ENCODE data around the gene FLCN.
A peak's percentile ranks its signal among the peaks of the same experiment; 100 is the strongest.
"Not testable (repeated sequence)": the region's sequence is repeated elsewhere in the genome, so short reads cannot be mapped to it uniquely, and the experiment has no call there.

Gene FLCN

DNA sequence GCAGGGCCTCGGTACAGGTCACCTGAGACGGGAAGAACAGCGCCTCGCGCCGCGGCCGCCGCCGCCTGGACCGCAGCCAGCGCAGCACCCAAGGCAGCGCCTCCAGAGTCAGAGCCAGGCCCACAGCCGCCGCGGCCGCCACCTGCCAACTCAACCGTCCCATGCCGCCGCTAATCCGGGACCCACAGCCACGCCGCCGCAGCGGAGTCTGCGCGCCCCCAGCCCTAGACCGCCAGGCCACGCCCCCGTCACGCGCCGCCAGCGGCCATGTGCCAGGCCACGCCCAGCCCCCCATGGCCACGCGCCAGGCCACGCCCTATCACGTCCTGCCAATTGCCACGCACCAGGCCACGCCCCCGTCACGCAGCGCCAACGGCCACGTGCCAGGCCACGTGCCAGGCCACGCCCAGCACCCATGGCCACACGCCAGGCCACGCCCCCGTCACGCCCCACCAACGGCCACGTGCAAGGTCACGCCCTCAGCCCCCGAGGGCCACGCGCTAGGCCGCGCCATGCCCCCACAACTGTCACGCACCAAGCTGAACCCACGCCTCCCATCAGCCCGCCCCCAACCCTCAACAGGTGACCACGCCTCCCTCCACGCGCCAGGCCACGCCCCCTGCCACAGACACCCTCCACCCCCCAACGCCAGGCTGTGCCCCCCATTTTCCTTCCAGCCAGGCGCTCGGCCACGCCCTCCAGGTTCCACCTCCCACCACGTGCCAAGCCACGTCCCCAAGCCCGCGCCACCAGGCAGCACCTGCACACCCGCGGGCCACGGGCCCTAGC is 30.6 kb downstream of the FLCN start, which contains the start of gene PLD6:
PLD6 (minus strand) TSS at position 210 of the 789 bp plus-strand sequence; CDS start at position 163, 47 bp downstream.
- Mint-ChIP-seq H3K4me1 (ENCODE audit: low read depth) (peaks cover 22% of the 10 kb centered on the region), H3K4me3 (peak within 1 kb of the TSS; percentile 88), H3K27ac (peak within 1 kb of the TSS; percentile 98), H3K9me3 (no peaks in the 10 kb centered on the region), H3K36me3 (ENCODE audit: low read depth) (peaks cover 26% of the 10 kb centered on the region), H3K27me3 (no peaks in the 10 kb centered on the region)

DNA sequence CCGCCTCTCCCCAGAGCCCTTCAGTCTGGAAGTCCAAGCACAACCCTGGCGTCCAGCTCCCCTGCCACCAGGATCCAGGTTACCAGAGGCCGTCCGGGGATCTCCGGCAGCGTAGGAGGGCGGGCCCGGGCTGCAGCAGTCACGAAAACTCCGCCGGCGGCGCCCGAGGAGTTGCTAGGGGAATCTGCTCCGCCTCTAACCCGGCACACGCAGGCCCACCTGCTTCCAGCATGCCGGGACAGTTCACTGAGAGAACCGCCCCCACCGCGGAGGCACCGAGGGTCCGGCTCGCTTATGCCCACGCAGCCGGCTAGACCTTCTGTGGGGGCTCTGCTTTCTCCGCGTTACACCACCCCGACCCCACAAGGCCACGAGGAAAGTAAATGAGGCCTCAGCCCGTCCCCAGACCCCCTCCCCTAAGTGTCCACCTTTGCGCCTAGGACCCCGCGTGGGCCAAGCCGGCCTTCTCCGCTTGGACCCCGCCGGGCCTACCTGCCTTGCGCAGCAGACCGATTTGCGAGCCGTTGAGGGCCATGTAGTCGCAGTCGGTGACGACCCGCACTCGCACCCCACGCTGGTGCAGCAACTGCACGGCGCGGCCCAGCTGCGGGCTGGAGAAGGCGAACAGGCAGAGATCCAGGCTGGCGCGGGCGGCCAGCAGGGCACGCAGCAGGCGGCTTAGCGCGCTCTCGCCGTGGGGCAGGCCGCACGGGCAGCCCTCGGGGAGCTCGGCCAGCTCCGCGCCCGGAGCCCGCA is 31.4 kb downstream of the FLCN start:
- Mint-ChIP-seq H3K4me3 (peak overlapping the region; percentile 88), H3K27ac (peak overlapping the region; percentile 98), H3K4me1 (ENCODE audit: low read depth) (peaks cover 22% of the 10 kb centered on the region), H3K27me3 (no peaks in the 10 kb centered on the region), H3K9me3 (no peaks in the 10 kb centered on the region), H3K36me3 (ENCODE audit: low read depth) (peaks cover 29% of the 10 kb centered on the region)

DNA sequence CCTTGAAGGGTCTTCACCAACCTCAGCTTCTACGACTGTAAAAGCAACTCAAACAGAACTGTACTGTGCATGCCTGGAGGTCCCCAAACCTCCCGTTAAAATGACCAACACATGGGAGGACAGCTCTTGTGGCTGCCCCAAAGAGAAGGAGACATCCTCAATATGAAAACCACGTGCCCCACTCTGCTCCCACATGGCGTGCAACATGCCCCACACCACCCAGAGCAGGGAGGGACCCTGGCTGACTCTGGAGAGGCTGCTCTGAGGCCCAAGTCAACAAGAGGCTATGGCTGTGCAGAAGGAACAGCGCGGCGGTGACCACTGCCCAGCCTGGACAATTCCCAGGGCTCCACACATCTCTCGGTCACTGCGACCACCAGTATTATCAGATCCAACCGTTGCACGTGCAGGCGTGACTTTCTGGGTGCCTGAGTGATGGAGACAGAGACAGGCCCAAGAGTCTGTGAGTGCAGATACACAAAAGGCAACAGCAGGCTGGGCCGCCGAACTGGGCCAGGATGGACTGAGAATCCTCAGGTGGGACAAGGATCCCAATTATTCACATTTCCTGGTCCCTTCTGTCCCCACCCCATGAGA is 32.2 kb downstream of the FLCN start:
- H3K4me3 Mint-ChIP-seq: peak overlapping the region; percentile 88
- H3K27me3 Mint-ChIP-seq: no peaks in the 10 kb centered on the region
- peak overlapping the region; percentile 98 for H3K27ac Mint-ChIP-seq
- peaks cover 22% of the 10 kb centered on the region for H3K4me1 Mint-ChIP-seq (ENCODE audit: low read depth)
- H3K9me3 Mint-ChIP-seq: no peaks in the 10 kb centered on the region
- H3K36me3 Mint-ChIP-seq (ENCODE audit: low read depth): peaks cover 36% of the 10 kb centered on the region

DNA sequence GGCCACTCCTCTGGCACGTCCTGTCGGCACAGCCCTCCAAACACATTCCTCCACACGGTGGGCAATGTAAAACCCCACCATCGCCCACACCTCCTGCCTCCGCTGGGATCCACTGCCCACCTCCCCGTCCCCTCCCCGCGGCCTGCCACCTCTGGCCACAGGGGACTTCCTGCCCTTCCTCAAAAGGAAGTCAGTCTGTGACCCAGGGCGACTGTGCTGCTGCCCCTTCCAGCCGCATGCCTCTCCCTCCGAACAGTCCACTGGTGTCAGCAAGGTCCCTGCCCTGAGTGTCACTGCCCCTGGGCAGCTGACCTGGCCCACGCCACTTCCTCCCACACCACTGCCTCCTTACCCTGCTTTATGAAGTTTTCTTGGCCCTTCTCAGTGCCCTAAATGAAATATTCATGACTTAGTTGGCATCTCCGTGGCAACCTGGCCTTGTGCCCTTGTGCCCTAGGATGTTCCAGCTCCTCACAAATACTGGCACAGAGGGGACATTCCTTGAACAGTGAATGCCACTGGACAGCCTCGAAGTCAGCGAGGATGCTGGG is 32.9 kb downstream of the FLCN start:
- Mint-ChIP-seq H3K9me3 (no peaks in the 10 kb centered on the region), H3K36me3 (ENCODE audit: low read depth) (peaks cover 37% of the 10 kb centered on the region), H3K4me3 (peak overlapping the region; percentile 88), H3K4me1 (ENCODE audit: low read depth) (peaks cover 22% of the 10 kb centered on the region), H3K27me3 (no peaks in the 10 kb centered on the region), H3K27ac (peak overlapping the region; percentile 98)

- Mint-ChIP-seq H3K9me3 (no peaks in the 10 kb centered on the region), H3K27me3 (no peaks in the 10 kb centered on the region), H3K36me3 (ENCODE audit: low read depth) (peaks cover 38% of the 10 kb centered on the region), H3K4me1 (ENCODE audit: low read depth) (peaks cover 22% of the 10 kb centered on the region), H3K4me3 (peak overlapping the region; percentile 88), H3K27ac (peak overlapping the region; percentile 98)
Observed at GRCh38 chr17:17203173-17203730, 33.7 kb downstream of the FLCN start.

- Mint-ChIP-seq H3K4me1 (ENCODE audit: low read depth) (peaks cover 25% of the 10 kb centered on the region), H3K27ac (peak overlapping the region; percentile 51), H3K4me3 (no peak overlapping the region), H3K36me3 (ENCODE audit: low read depth) (peaks cover 41% of the 10 kb centered on the region), H3K9me3 (no peaks in the 10 kb centered on the region), H3K27me3 (no peaks in the 10 kb centered on the region)
Observed at GRCh38 chr17:17201907-17202306, 35.1 kb downstream of the FLCN start.

DNA sequence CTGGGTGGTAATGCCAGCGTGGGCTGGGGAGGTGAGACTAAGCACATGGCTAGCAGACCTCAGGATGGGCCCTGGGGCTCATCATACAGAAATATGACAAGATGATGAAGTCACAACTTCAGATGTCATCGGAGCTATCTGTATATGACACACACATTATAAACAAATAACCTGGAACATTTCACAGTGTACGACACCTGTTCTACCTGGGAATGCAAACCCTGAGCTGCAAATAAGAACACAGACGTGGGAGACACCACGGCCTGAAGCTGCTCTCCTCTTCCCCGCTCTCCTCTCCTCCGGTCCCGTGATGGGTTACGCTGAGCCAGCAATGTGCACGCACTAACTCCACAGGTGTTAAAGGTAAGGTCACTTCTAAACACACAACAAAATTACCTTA is 35.7 kb downstream of the FLCN start:
- H3K27ac Mint-ChIP-seq: no peak overlapping the region
- peaks cover 41% of the 10 kb centered on the region for H3K36me3 Mint-ChIP-seq (ENCODE audit: low read depth)
- no peak overlapping the region for H3K4me3 Mint-ChIP-seq
- H3K4me1 Mint-ChIP-seq (ENCODE audit: low read depth): peaks cover 28% of the 10 kb centered on the region
- no peaks in the 10 kb centered on the region for H3K9me3 Mint-ChIP-seq
- no peaks in the 10 kb centered on the region for H3K27me3 Mint-ChIP-seq

DNA sequence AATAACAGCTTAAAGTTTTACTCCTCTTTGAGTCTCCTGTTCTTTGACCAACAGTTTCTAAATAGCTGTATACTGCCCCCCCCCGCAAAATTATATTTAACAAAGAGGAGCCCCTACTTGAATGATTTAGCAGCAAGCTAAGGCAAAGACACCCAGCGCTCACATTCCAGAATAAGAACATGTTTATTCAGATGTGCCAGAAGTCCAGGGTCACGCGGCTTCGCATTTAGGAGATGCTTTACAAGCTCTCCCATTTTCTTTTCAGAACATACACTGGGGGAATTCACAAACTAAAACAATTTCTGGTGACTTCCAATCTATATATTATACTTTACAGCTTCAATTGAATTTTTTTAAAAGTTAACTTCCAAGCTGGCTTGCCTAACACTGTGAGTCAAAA is 36.1 kb downstream of the FLCN start:
- H3K9me3 Mint-ChIP-seq: no peaks in the 10 kb centered on the region
- no peak overlapping the region for H3K27ac Mint-ChIP-seq
- peaks cover 28% of the 10 kb centered on the region for H3K4me1 Mint-ChIP-seq (ENCODE audit: low read depth)
- no peaks in the 10 kb centered on the region for H3K27me3 Mint-ChIP-seq
- no peak overlapping the region for H3K4me3 Mint-ChIP-seq
- peaks cover 41% of the 10 kb centered on the region for H3K36me3 Mint-ChIP-seq (ENCODE audit: low read depth)

DNA sequence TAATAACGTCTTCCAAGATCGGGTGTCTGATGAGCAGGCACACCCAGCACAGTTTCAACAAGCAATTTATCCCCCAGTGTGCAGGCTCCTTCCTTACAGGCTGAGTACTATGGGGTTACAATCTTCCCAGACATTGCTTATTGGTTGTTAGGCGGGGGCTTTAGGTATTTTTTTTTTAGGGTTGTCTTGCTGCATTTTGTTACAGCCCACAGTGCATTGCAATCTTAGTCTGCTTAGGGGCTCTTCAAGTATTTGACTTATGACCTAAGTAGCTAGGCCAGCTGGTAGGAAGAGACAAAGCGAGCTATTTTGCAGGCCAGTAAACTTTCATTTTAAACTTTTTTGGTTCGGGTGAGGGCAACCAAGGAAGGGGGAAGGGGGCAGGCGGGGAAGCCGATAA is 36.7 kb downstream of the FLCN start:
- Mint-ChIP-seq H3K27me3 (no peaks in the 10 kb centered on the region), H3K9me3 (no peaks in the 10 kb centered on the region), H3K4me1 (ENCODE audit: low read depth) (peaks cover 28% of the 10 kb centered on the region), H3K36me3 (ENCODE audit: low read depth) (peaks cover 41% of the 10 kb centered on the region), H3K4me3 (no peak overlapping the region), H3K27ac (no peak overlapping the region)

DNA sequence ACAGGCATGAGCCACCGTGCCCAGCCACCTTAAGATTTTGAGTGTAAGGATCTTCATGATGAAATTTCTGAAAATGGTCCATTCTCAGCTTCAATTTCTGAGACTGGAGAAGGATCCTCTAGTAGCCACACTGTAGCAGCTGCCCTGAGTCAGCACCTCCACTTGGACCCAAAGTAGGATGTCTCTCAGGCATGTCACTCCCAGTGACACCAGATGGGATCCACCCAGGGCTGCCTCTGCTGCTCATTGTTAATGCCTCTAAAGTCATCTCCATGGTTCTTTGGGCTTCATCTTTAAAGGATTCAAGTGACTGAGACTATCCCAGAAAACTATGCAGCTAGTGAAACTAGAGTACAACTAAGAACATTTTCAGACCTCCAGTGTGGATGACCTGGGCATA is 38.7 kb downstream of the FLCN start:
- no peak overlapping the region for H3K27ac Mint-ChIP-seq
- H3K4me1 Mint-ChIP-seq (ENCODE audit: low read depth): peaks cover 12% of the 10 kb centered on the region
- no peaks in the 10 kb centered on the region for H3K27me3 Mint-ChIP-seq
- H3K4me3 Mint-ChIP-seq: no peak overlapping the region
- no peaks in the 10 kb centered on the region for H3K9me3 Mint-ChIP-seq
- peaks cover 28% of the 10 kb centered on the region for H3K36me3 Mint-ChIP-seq (ENCODE audit: low read depth)

DNA sequence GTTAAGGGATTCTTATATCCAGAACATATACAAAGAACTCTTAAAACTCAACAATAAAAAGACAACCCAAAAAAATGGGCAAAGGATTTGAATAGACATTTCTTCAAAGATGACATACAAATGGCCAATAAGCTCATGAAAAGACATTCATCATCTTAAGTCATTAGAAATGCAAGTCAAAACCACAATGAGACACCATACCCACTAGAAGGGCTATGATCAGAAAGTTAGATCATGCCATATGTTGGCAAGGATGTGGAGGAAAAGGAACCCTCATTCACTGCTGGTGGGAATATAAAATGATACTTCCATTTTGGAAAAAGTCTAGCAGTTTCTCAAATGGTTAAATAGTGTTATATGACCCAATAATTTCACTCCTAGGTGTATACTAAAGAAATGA is 40.2 kb downstream of the FLCN start:
- Mint-ChIP-seq H3K9me3 (no peaks in the 10 kb centered on the region), H3K36me3 (ENCODE audit: low read depth) (peaks cover 18% of the 10 kb centered on the region), H3K27me3 (no peaks in the 10 kb centered on the region), H3K4me1 (ENCODE audit: low read depth) (peaks cover 6% of the 10 kb centered on the region), H3K27ac (no peak overlapping the region), H3K4me3 (no peak overlapping the region)

DNA sequence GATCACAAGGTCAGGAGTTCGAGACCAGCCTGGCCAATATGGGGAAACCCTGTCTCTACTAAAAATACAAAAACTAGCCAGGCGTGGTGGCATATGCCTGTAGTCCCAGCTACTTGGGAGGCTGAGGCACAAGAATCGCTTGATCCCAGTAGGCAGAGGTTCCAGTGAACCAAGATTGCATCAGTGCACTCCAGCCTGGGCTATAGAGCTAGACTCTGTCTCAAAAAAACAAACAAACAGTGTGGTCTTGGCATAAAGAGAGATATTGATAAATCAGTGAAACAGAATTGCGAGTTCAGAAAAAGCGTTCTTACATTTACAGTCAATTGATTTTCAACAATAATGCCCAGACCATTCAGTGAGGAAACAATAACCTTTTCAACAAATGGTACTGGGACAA is 41.5 kb downstream of the FLCN start:
- Mint-ChIP-seq H3K36me3 (ENCODE audit: low read depth) (peaks cover 12% of the 10 kb centered on the region), H3K4me1 (ENCODE audit: low read depth) (peaks cover 13% of the 10 kb centered on the region)
- not testable (repeated sequence) for H3K27ac Mint-ChIP-seq, H3K9me3 Mint-ChIP-seq, H3K4me3 Mint-ChIP-seq, H3K27me3 Mint-ChIP-seq

DNA sequence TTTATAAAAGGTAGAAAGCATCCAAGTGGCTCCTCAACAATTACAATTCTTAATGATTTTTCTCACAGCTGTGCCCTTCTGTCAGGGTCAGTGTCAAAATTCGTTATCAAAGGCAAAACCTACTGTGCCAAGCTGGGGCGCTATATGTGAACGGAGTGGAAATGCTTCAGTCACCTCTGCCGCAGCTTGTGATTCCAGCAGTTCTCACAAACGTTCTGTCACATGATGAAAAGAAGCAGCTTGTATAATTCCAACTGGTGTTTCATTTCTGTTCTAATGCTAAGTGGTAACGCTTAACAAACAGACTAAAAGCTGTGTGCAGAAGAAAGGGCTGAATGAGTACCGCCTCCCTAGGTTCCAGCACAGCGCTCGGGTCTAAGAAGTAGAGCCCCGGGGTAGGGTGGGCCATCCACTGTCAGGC is 45.0 kb downstream of the FLCN start:
- no peaks in the 10 kb centered on the region for H3K36me3 Mint-ChIP-seq (ENCODE audit: low read depth)
- no peaks in the 10 kb centered on the region for H3K27me3 Mint-ChIP-seq
- no peak overlapping the region for H3K4me3 Mint-ChIP-seq
- H3K27ac Mint-ChIP-seq: no peak overlapping the region
- H3K4me1 Mint-ChIP-seq (ENCODE audit: low read depth): peaks cover 11% of the 10 kb centered on the region
- H3K9me3 Mint-ChIP-seq: no peaks in the 10 kb centered on the region

DNA sequence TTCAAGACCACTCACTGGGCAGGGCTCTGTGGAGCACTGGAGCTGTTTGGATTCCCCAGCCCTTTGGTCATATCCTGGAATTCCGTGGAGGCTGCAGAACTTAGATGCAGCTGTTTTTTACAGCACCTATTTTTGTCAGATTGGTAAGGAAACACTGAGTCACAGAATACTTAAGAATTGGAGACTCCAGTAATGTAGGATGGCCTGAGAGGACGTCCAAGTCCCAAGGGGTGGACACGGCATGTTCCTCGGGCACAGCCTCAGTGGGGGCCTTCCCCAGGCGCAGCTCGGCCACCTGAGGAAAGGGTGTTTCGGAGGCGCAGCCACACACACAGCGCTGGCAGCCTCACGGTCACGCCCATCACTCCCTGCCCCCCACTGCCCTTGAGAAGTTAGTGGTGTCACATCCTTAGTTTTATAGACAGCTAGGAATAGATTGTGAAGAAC is 45.6 kb downstream of the FLCN start:
- H3K36me3 Mint-ChIP-seq (ENCODE audit: low read depth): no peaks in the 10 kb centered on the region
- peaks cover 9% of the 10 kb centered on the region for H3K4me1 Mint-ChIP-seq (ENCODE audit: low read depth)
- no peaks in the 10 kb centered on the region for H3K9me3 Mint-ChIP-seq
- H3K27me3 Mint-ChIP-seq: no peaks in the 10 kb centered on the region
- H3K27ac Mint-ChIP-seq: no peak overlapping the region
- H3K4me3 Mint-ChIP-seq: no peak overlapping the region
